T-helper 1 cell (primary cell): ENCODE results near the gene FLII.

Experiments
- DNase-seq, 5 donors: peaks; one replicate each; pipeline ENCODE4 v3.0.0-alpha.2; 2012 to 2020

FLII gene

DNA sequence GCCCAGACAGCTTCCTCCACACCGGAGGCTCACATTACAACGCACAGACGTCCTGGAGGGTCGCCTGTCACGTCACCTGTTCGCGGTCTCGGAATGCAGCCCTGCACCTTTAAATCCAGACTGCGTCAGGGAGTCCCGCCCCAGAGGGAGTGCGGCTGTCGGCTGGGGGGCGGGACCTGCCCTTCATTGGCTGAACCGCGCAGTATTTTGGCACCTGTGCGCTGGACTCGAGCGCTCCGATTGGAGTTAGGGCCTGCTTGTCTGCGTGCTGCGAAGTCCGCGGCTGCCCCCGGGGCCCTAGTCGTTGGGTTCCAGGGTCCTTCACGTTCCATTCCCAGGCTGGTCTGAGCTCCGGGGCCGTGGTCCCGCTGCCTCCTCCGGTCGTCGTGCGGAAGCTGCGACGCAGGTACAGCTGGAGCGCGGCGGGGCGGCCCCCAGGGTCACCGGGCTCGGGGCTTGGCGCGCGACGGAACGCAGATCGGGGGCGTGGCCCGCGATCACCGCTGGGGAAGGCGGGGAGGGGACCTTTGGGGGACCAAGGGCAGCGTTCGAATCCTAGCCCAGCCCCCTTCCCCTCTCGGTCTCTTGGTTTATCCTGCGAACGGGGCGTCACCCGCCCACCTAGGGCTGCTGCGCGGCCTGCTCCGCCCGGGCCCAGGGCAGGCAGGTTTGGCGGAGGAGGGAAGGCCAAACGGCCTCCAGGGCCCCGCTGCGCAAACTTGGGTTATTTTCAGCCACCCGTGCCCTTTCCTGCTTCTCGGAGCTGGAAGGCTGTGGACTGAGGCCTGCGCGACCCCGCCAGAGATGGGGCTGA, 2.0 kb upstream of the FLII start, which contains the start of gene MIEF2:
MIEF2 (plus strand) TSS at position 331 of the 814 bp plus-strand sequence. CDS start 2,059 bp downstream, outside the sequence.
- peak; percentile 85 to 94 (median 88) for DNase-seq

DNA sequence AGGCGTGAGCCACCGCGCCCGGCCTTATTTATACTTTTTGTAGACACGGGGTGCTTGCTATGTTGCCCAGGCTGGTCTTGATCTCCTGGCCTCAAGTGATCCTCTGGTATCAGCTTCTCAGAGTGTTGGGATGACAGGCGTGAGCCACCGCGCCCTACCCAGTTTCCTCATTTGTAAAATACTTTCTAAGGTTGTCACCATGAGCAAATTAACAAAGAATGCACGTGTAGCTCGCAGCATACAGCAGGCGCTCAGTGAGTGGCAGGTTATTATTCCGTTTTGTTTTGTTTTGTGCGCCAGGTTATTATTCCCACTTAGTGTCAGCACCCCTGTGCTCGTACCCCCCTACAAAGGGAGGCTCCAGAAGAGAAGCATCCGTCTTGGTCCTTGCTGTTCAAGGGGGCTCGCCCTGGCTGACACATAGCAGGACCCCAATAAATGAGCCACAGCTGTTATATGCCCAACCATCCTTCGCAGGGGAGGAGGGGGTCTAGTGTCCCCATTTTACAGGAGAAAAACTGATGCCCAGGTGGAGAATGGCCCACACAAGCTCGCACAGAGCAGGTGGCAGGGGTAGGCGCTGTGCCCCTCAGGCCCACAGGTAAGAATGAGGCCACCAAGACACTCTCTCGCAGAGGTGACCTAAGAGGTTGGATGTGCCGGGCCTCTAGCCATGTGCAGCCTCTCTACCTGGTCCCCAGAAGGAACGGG, 1.2 kb upstream of the FLII start:
- no peak for DNase-seq

DNA sequence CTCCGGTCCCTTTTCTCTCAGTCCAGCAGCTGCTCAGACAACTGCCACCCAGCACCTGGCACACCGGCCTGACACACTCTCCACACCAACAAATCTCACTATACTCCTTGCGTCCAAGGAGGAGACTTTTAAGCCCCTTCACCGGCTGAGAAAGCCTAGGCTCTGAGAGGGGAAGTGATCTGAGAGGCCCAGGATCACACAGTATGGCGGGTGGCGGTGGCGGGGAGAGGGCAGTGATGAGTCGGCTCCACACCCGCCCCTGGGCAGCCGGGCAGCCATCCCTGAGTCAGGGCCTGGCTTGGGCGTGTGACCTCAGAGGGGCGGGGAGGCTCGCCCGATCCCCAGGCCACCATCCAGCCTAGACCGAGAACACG, 569 bp downstream of the FLII start:
- peak in 4 of 5 donors; percentile 33 to 38 (median 34) for DNase-seq

DNA sequence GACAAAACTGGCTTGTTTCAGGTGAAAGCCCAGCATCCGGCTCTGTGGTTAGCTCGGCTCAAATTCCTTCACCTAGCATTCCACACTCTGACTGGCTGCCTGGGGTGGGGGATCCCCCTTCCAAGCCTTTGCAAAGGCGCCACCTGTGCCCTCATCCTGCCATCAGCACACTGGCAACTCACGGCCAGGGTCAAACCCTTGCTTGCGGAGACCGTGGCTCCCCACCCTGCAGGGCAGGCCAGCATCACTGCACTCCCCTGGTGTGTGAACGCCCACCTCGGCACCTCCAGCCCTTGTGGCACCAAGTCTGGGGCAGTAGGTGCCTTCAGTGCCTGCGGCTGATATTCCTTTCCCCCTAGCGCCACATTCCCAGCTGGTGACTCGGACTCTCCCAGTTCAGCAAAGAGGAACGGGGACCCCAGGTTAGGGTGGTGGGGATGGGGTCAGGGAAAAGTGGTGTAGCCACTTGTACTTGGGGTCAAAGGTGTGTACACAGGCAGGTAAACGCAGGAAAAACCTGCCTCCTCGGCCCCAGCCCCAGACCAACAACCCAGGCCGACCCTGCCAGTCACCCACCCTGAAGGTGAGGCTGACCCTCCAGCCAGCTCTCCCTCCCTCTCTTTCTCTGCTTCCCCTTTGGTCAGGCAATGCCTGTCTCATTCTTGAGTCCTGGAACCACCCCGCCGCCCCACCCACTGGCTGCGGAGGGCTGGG, 1.1 kb downstream of the FLII start:
- peak in 1 of 5 donors; percentile 28 for DNase-seq

DNA sequence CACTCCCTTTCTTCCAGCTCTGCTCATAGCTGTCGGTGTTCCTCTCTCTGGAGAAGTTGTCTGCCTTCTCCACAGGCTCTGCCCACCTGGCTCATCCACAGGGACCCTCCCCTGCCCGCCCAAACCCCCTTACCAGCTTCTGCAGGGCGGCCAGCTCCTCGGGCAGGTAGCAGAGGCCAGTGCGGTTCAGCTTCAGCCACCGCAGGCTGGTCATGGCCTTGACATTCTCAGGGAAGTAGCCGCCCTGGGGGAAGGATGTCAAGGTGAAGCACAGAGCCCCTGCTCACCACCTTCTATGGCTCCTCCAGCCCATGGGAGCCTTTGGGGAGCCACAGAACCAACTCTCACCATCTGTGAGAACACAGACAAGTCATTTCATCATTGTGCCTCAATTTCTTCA, 1.8 kb downstream of the FLII start:
- no peak for DNase-seq

DNA sequence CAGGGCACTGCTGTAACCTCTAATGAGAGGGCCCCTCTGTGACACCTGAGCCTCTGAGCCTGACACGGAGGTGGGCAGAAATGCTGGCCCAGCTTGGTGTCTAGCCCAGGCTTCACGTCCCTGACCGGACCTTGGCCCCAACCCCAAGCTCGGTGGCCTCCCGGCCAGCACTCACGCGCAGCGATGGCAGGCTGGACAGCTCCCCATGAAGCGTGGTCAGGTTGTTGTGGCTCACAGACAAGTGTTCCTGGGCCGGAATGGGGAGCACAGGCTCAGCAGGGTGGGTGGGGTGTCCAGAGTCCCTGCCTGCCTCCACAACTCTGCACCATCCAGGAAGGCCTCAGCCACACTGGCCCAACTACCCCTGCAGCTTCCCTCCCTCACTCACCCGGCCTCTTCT, 2.2 kb downstream of the FLII start:
- no peak for DNase-seq

DNA sequence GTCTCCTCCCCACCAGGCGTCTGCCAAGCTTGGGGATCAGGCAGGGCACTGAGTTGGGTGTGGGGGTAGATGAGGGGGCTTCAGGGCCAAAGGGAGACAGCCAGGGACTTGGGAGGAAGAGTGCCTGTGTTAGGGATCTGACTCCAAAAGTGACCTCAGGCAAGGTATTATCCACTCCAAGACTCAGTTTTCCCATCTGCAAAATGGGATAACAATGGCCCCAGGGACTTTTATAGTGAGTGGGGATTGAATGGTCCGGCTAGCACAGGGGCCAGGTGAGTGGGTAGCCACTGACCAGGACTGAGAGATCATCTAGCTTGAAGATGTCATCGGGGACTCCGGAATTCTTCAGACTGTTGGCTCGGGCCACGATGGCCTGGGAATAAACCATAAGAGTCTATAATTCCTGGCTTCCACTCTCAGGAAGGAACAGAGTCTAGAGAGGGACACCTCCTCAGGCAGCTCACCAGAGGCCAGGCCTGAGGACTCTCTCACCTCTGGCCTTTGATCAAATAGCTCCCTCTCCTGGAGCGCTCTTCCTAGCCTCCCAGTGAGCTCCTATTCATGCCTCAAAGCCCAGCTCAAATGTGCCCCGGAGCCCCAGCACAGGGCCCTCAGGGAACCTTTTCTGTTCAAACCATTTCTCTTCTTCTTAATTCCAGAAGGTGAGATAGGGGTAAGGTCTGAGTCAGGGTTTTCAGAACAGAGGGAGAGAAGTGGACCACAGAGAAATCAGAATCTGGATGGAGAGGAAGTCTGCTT, 3.5 kb downstream of the FLII start:
- DNase-seq = no peak

DNA sequence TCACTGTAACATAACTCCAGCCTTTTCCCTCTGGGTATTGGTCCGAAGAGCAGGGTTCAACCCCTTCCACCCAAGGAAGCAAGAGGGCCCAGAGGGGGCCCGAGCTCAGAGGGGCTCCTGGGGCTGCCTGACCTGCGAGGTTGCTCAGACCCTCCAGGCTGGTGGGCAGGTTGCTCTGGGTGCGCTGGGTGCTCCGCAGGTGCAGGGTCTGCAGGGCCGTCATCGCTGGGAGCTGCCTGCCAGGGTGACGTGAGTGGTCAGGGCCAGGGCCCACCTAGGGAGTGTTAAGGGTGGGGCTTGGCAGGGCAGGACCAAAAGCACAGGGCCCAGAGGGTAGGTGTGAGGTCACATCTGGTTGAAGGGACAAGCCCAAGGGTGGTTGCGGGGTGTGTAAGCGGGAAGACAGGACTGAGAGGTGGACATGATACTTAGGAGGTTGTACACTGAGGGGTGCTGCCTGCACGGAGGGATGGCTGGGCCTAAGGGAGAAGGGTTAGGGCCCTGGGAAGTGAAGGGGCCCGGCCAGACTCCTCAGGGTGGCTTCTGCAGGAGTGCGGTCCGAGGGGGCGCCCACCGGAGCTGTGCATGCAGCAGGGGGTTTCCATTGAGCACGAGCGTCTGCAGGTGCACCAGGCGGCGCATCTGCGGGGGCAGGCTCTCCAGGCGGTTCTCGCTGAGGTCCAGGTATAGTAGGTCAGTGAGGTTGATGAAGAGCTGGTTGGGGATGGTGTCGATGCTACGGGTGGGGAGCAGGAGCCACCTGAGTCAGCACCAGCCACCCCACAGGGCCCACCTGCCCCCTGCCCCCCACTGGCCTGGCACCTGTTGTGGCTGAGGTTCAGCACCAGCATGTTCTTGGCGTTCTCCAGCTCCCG, 4.4 kb downstream of the FLII start:
- DNase-seq = no peak

DNA sequence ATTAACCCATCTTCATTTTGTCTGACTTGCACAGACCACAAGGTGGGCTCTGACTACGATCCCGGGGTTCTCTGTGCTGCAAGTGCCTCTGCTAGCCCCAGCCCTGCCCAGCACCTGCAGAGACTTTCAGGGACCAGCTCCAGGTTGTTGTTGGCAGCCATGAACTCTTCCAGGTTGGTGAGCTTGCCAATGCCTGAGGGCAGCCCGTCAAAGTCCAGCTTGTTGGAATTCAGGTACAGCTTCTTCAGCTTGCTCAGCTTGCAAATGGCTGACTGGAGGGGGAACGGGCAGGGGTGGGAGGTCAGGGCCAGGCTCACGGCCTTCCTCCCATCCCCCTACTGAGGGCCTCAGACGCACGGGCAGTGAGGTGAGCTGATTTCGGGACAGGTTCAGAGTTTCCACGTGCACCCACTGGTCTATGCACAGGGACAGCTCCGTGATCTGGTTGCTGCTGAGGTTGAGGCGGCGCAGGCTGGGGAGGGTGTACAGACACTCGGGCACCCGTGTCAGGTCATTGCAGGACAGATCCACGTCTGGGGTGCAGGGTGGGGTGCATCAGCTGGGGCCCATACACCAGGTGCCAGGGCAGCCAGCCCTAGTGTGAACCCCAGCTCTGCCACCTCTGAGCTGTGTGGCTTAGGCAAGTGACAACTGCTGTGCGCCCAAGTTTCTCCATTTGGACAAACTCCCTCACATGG, 5.2 kb downstream of the FLII start:
- DNase-seq = no peak

DNA sequence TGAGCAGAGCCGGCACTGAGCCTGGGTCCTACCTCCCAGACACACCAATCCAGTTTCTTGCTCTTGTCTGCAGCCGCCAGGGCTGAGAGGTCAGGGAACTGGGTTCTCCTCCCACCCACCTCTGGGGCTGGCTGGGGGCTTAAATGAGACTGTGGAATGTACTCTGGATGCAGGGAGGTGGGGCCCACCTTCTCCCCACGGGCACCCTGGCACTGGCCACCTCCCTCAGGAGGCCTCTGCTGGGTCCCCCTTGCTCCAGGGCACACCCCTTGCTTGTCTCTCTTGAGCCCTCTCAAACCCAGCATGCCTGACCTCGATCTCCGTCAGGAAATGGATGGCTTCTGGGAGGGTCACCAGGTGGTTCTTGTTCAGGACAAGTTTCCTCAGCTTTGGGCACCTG, 6.4 kb downstream of the FLII start:
- DNase-seq = no peak

DNA sequence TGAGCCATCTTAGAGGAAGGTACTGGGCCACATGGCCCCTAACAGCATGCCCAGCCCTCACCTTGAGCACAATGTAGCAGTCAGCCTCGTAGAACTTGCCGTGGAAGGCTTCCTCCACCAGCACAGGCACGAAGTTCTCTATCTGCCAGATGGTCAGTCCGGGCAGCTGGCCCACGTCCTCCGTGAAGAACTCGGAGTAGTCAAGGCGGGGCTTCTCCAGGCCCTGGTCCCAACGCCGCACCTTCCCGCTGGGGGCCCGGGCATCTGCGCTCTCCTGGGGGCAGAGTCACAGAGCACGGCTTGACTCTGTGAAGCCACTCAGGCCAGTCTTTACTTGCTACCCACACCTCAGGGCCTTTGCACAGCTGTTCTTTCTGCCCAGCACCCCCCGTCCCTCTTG, 7.3 kb downstream of the FLII start:
- DNase-seq = no peak

DNA sequence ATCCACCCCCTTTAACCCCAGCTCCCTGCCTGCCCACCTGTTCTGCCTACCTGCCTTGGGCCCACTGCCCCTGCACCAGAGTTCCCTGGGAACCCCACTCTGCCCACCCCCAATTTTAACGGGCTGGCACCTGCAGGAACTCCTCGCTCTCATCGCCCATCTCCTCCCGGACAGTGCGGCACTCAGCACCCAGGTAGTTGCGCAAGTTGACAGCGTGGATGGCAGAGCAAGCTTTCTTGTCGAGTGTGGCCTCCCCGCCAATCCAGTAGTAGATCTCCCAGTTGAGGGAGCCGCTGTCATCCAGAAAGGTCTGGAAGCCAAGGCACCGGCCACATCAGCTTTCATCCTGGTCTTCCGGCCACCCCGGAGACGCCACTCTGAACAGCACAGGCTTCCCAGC, 7.8 kb downstream of the FLII start:
- no peak for DNase-seq

DNA sequence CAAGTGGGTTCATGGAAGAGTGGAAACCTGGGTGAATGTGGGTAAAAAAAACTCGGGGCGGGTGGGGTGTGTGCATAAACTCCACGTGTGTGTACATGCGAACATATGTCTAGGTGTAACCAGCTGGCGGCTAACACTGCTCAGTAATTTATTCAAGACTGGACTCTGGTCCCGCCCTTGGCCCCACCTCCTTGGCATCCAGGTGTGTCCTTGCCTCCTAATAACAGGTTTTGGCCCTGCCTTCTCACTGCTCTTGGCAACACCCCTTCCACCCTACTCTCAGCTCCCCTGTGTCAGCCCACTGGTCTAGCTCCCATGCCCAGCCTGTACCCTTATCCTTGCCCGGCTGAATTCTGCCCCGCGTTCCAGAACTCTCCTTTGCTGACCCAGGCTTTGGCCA, 8.3 kb downstream of the FLII start:
- no peak for DNase-seq

DNA sequence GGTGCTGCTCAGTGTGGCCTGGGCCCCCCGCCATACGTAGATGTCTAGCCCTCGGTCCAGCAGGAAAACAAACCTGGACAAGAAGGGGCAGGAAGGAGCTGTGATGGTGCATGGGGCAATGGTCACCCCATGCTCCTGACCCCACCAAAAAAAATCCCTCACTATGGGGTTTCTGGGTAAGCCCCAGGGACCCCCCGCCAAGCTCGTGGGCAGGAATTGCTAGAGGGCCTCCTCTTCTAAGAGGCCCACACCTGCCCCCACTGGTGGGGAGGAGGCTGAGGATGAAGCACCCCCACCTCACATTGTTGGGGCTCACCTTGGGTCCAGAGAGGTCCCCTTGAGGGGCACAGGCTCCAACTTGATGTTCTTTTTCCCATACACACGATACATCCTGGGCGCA, 9.7 kb downstream of the FLII start:
- no peak for DNase-seq

DNA sequence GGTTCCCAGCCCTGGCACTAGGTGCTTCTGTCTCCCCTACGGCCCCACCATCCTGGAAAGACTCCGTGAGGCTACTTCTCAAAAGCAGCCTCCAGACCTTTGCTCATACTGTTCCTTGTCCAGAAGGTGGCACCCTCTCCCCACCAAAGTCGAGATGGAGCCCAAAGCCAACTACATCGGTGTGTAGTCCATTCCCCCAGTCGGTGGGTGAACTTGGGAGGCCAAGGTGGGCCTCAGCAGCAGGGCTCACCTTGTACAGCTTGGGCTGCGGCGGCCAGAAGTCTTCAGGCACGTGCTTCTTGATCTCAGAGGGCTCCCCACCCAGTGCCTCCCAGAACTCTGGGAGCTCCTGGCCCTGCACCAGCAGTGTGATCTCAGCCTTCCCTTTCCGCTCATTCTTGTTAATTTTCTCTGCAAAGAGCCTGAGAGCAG, 10.2 kb downstream of the FLII start:
- DNase-seq = peak in 4 of 5 donors; percentile 43 to 62 (median 52)

DNA sequence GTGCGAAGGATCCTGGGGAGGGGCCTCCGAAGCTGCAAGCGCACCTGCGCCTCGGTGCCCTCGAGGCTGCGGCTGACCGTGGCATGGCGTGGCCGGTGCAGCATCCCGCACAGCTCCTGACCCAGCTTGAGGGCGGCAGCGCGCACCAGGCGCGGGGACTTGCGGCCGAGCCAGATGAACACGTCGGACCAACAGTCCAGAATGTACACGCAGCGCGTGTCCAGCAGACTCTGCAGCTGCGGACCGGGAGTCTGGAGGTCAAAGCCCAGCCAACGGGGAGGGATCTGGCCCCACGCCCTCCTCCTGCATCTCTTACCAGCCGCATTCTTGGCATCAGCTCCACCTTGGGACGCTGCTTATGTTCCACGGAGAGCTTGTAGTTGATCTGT, 10.9 kb downstream of the FLII start:
- no peak for DNase-seq

DNA sequence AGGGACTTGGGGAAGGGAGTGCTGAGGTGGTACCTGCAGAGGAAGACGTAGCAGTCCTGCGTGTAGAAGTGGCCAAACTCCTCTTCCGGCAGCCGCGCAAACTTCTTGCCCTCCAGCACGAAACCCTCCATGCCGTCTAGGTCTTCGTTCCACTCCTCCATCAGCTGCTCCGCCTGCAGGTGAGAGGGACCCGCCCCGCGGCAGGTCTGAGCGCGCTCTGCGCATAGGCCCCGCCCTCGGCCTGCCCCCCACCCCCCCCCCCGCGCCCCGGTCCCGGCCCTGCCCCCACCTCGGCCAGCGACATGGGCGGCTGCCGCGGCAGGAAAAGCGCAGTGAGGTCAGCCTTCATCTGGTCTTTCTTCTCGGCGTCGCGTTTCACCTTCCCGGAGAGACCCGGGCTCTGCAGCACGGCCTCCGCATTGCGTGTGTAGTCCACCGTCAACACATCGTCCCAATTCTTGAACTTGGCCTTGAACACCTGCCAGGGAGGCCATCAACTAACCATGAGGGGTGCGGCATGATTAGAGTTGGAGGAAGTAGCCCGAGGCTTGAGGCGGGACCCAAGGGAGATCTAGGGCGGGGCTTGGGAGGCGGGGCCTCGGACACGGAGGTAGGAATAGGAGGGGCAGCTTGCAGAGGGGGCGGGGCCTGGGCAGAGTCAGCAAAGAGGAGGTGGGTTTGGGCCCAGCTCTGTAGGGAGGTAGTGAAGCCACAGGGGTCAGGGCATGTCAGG, 11.5 kb downstream of the FLII start:
- peak in 1 of 5 donors; percentile 14 for DNase-seq

DNA sequence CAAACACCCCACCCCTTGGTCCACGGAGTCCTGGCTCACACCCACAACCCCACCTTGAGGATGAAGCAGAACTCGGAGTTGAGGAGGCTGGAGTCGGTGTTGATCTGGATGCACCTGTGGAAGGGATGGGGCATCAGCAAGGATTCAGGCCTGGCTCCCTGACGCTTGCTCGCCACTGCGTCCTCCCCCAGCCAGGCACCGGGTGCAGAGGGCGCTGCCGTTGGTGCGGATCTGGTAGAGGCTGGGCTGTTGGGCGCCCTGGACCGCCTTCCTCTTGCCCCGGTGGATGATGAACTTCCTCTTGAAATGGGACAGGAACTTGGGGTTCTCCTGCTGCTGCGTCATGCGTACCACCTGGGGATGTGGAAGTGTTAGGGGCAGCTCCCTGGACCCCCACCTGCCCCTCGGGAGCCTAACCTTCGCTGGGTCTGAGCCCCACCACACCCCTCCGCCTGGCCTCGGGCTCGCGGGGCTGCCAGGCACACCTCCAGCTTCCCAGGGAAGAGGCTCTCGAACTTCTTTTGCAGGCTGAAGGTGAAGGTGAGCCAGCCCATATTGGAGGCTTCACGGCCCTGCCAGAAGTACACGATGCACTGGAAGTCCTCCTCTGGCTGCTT, 12.3 kb downstream of the FLII start:
- no peak for DNase-seq

DNA sequence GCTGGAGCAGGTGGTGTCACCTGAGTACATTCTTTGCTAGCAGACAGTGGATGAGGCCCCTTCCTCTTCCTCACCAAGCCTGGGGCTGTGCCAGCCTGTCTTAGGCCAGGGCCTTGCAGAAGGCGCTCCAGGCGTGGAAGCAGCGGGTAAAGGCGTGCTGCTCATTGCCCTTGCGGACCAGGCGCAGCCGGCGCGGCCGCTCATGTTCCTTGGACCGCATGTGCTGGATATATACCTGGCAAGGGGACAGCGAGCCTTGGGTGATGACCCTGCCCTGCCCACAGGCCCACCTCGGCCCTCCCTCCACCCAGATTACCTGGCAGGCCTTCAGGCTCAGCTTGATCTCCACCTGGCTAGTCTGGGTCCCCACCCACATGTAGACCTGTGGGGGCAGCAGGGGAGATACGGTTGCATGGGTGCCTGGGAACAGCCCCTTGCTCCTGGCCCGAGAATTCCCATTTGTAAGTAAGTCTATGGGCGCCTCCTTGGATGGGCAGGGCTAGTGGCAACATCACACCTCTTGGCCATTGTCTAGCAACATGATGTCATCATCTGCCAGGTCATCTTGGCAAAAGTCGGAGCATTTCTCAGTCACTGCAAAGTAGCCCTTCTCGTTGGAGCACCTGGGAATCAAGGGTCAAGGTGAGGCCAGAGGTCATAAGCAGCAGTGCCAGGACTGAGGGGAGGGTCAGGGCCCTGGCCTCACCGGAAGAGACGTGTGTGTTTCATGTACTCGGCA, 13.3 kb downstream of the FLII start:
- no peak for DNase-seq
